HCT116 (cell line): ENCODE results near the gene TFB2M. TPM values are rescaled to one million over a fixed set of nuclear protein-coding genes. Genes with fewer than 3 reads are reported as not detected.

Source experiments
- ATAC-seq: fragments of 200-7000 bp; cut with Tn5 transposase; 2 replicates; pipeline ENCODE4 v1.9.1; 2020; ENCODE audit warnings: mild to moderate bottlenecking, moderate library complexity
- BruUV-seq: library from RNA; stranded (reverse); fragments of 400-500 nt; replicated peaks from 2 replicates; lab custom pipeline; 2021; lab: Mats Ljungman, UMichigan
- CTCF ChIA-PET: fragments of 300-600 bp; sonication (Branson Sonifier 250); formaldehyde crosslinking; loops from one replicate; lab custom pipeline; 2021; ENCODE audit warnings: antibody characterized with exemption; lab: Charles Lee
- POLR2A ChIA-PET: fragments of 300-600, 350-600 bp; sonication (Branson Sonifier 250); formaldehyde crosslinking; loops from one replicate; lab custom pipeline; 2021; ENCODE audit warnings: antibody characterized with exemption; lab: Charles Lee
- RAD21 ChIA-PET, 2 experiments: fragments of 300-600 bp; sonication (Branson Sonifier 250); formaldehyde crosslinking; loops; one replicate each; lab custom pipeline; 2023; ENCODE audit warnings: low total read pairs in 2 of 2; ENCODE audit not compliant: uncharacterized antibody in 2 of 2, unreplicated experiment in 2 of 2, low non-redundant PET in 1 of 2; lab: Charles Lee
- DNase-seq: peaks from one replicate; pipeline ENCODE4 v3.0.0-alpha.2; 2010; ENCODE audit warnings: low read depth, low spot score
- H2AFZ ChIP-seq: fragments of 200-600 bp; shearing (Covaris generic), sonication (generic); 2 replicates; pipeline ENCODE4 v1.6.1; 2017; ENCODE audit warnings: low read depth, mixed run types, mixed read lengths, antibody characterized with exemption, low read length; ENCODE audit not compliant: poor library complexity, severe bottlenecking
- H3K27ac ChIP-seq: 2 replicates; pipeline ENCODE4 v1.5.1; 2012; ENCODE audit warnings: low read depth, low read length
- H3K27me3 ChIP-seq: fragments of 200-600 bp; sonication (generic); 2 replicates; pipeline ENCODE4 v1.6.1; 2016; ENCODE audit warnings: mixed run types, low read length, mixed read lengths; ENCODE audit not compliant: insufficient read depth
- H3K36me3 ChIP-seq, 2 experiments: fragments of 200-500 bp in 1 of 2; fragments of 200-600 bp in 1 of 2; sonication (Bioruptor generic) in 1 of 2; sonication (generic) in 1 of 2; 2 replicates each; pipeline versions ENCODE4 v1.5.1 to v1.6.1; 2014 to 2016; ENCODE audit warnings: low read length in 2 of 2, inconsistent platforms in 1 of 2, mixed read lengths in 1 of 2, mixed run types in 1 of 2; ENCODE audit not compliant: insufficient read depth in 2 of 2, control insufficient read depth in 1 of 2
- H3K4me1 ChIP-seq, 2 experiments: fragments of 200-600 bp in 1 of 2; sonication (generic) in 1 of 2; 2 replicates each; pipeline versions ENCODE4 v1.5.1 to v1.6.1; 2012 to 2017; ENCODE audit warnings: low read length in 2 of 2, inconsistent platforms in 1 of 2, mild to moderate bottlenecking in 1 of 2, mixed read lengths in 1 of 2, mixed run types in 1 of 2, moderate library complexity in 1 of 2; ENCODE audit not compliant: insufficient read depth in 2 of 2, control insufficient read depth in 1 of 2
- H3K4me2 ChIP-seq: fragments of 200-600 bp; sonication (generic); 2 replicates; pipeline ENCODE4 v1.6.1; 2017; ENCODE audit warnings: mixed run types, low read length, mixed read lengths
- H3K4me3 ChIP-seq, 2 experiments: fragments of 200-600 bp in 1 of 2; sonication (generic) in 1 of 2; replicated peaks in 1 of 2; 2 replicates each; pipeline ENCODE4 v1.5.1; 2011 to 2016; ENCODE audit warnings: low read length in 2 of 2, control low read depth in 1 of 2, low read depth in 1 of 2, mild to moderate bottlenecking in 1 of 2, mixed read lengths in 1 of 2, mixed run types in 1 of 2
- H3K79me2 ChIP-seq: fragments of 200-600 bp; sonication (generic); 2 replicates; pipeline ENCODE4 v1.6.1; 2017; ENCODE audit warnings: mild to moderate bottlenecking, mixed run types, low read length, moderate library complexity, mixed read lengths; ENCODE audit not compliant: insufficient read depth
- H3K9ac ChIP-seq: fragments of 200-600 bp; sonication (generic); 2 replicates; pipeline ENCODE4 v1.6.1; 2016; ENCODE audit warnings: low read length, mixed read lengths
- H3K9me2 ChIP-seq: fragments of 200-600 bp; sonication (generic), shearing (Covaris generic); 2 replicates; pipeline ENCODE4 v1.6.1; 2017; ENCODE audit warnings: mixed run types, mild to moderate bottlenecking, moderate library complexity; ENCODE audit not compliant: insufficient read depth
- H3K9me3 ChIP-seq, 2 experiments: fragments of 200-500 bp in 1 of 2; fragments of 200-600 bp in 1 of 2; sonication (Bioruptor generic) in 1 of 2; sonication (generic) in 1 of 2; 2 replicates each; pipeline ENCODE4 v1.6.1; 2014 to 2017; ENCODE audit warnings: low read length in 2 of 2, mixed read lengths in 2 of 2, inconsistent platforms in 1 of 2, low read depth in 1 of 2, mild to moderate bottlenecking in 1 of 2, mixed run types in 1 of 2, moderate library complexity in 1 of 2; ENCODE audit not compliant: control insufficient read depth in 1 of 2, insufficient read depth in 1 of 2
- H4K20me1 ChIP-seq: fragments of 200-600 bp; sonication (generic), shearing (Covaris generic); 2 replicates; pipeline ENCODE4 v1.6.1; 2017; ENCODE audit warnings: mixed run types, mild to moderate bottlenecking, moderate library complexity; ENCODE audit not compliant: insufficient read depth
- ATF3 ChIP-seq: IDR thresholded peaks from 2 replicates; pipeline ENCODE4 v1.6.1; 2012
- EGR1 ChIP-seq: IDR thresholded peaks from 2 replicates; pipeline ENCODE4 v1.6.1; 2012; ENCODE audit warnings: low read depth
- EZH2 ChIP-seq: fragments of 200-600 bp; sonication (generic); IDR thresholded peaks from 2 replicates; pipeline ENCODE4 v1.6.1; 2017; ENCODE audit warnings: antibody characterized with exemption, mixed run types
- POLR2A ChIP-seq: IDR thresholded peaks from 2 replicates; pipeline ENCODE4 v1.7.0; 2011; ENCODE audit warnings: borderline replicate concordance; ENCODE audit not compliant: insufficient read depth, insufficient read length; ENCODE audit errors: extremely low read depth
- RAD21 ChIP-seq: IDR thresholded peaks from 2 replicates; pipeline ENCODE4 v1.6.1; 2012; ENCODE audit warnings: low read depth, mild to moderate bottlenecking
- REST ChIP-seq: IDR thresholded peaks from 2 replicates; pipeline ENCODE4 v1.6.1; 2012; ENCODE audit warnings: low read depth
- TCF7L2 ChIP-seq: IDR thresholded peaks from 2 replicates; pipeline ENCODE4 v1.7.0; 2011; ENCODE audit warnings: borderline replicate concordance, inconsistent platforms; ENCODE audit not compliant: insufficient read depth, insufficient read length; ENCODE audit errors: extremely low read depth
- ZBTB33 ChIP-seq: IDR thresholded peaks from 2 replicates; pipeline ENCODE4 v1.6.1; 2011; ENCODE audit warnings: mild to moderate bottlenecking, low read length, moderate library complexity; ENCODE audit not compliant: insufficient replicate concordance; ENCODE audit errors: extremely low read depth
- ZFX ChIP-seq: fragments of 450-650 bp; IDR thresholded peaks from 2 replicates; pipeline ENCODE4 v1.6.1; 2017
- intact Hi-C: fragments of 100-400 bp; cut with micrococcal nuclease; formaldehyde crosslinking; loops from 2 replicates; pipeline ENCODE4 v1.10.0; 2022
- total RNA-seq: library from RNA; stranded (reverse); gene quantifications from one replicate; pipeline ENCODE4 v1.2.1, GENCODE V29; 2021; ENCODE audit not compliant: unreplicated experiment

Gene TFB2M
- total RNA-seq, 1 experiment from 2014 or later = 24.4 TPM

- Histone ChIP-seq H3K36me3 (no peaks in the 10 kb centered on the region), H3K4me2 (no peak overlapping the region), H4K20me1 (no peaks in the 10 kb centered on the region), H3K27me3 (no peaks in the 10 kb centered on the region), H2AFZ (no peak overlapping the region), H3K4me3 (no peak overlapping the region), H3K4me1 (no peaks in the 10 kb centered on the region), H3K27ac (no peak overlapping the region), H3K9me3 (no peaks in the 10 kb centered on the region), H3K9ac (no peak overlapping the region)
- CTCF ChIA-PET = no interaction called here
- POLR2A ChIA-PET = no interaction called here
- BruUV-seq = no TSS peak
- ATAC-seq (no peak), DNase-seq (no peak)
- intact Hi-C loops = no loop called here
- RAD21 ChIA-PET = no interaction called here
- TF ChIP-seq TCF7L2 = no peak
- TF ChIP-seq POLR2A = no peak
- TF ChIP-seq ZFX = no peak
- TF ChIP-seq ATF3 = no peak
- TF ChIP-seq ZBTB33 = no peak
- TF ChIP-seq, all 23 proteins: peak for 0
- Histone ChIP-seq H3K79me2 (peaks cover 25% of the 10 kb centered on the region), H3K9me2 (no peaks in the 10 kb centered on the region)
Measured at GRCh38 chr1:246583056-246583440, 17.0 kb upstream of the TFB2M start.

- H3K9me2 ChIP-seq = no peaks in the 10 kb centered on the region
- peaks cover 5% of the 10 kb centered on the region; the same call in 1 of the 2 replicates for H4K20me1 ChIP-seq
- ATAC-seq = no peak
- H2AFZ ChIP-seq = no peak overlapping the region
- H3K36me3 ChIP-seq = no peaks in the 10 kb centered on the region
- no peaks in the 10 kb centered on the region for H3K9me3 ChIP-seq
- no peaks in the 10 kb centered on the region for H3K27me3 ChIP-seq
- intact Hi-C loops = no loop called here
- ChIA-PET POLR2A (no interaction called here), RAD21 (no interaction called here), CTCF (no interaction called here)
- peaks cover 28% of the 10 kb centered on the region for H3K79me2 ChIP-seq
- DNase-seq = no peak
- no peak overlapping the region for H3K4me3 ChIP-seq
- H3K4me2 ChIP-seq = no peak overlapping the region
- TF ChIP-seq RAD21 (no peak), EZH2 (no peak), EGR1 (no peak), REST (no peak)
- H3K4me1 ChIP-seq = no peaks in the 10 kb centered on the region
- H3K9ac ChIP-seq = no peak overlapping the region
- no peak overlapping the region for H3K27ac ChIP-seq
- BruUV-seq = no TSS peak
Measured at GRCh38 chr1:246582301-246583055, 16.4 kb upstream of the TFB2M start.
